Pulmonary artery endothelial cell (primary cell): ENCODE results near the gene SMCP. TPM values are rescaled to one million over a fixed set of nuclear protein-coding genes. Genes with fewer than 3 reads are reported as not detected.
A peak's percentile ranks its signal among the peaks of the same experiment; 100 is the strongest.

ENCODE experiments used
- DNase-seq: peaks from one replicate; pipeline ENCODE4 v3.0.0-alpha.2; 2011; ENCODE audit warnings: low read depth, low spot score
- total RNA-seq: library from RNA; depleted of rRNA; stranded (reverse); fragments of >200 nt; gene quantifications from 2 replicates; pipeline ENCODE4 v1.2.3, GENCODE V29; 2014

Gene SMCP, protein sequence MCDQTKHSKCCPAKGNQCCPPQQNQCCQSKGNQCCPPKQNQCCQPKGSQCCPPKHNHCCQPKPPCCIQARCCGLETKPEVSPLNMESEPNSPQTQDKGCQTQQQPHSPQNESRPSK
- total RNA-seq, result not detected in 2 replicates

DNA sequence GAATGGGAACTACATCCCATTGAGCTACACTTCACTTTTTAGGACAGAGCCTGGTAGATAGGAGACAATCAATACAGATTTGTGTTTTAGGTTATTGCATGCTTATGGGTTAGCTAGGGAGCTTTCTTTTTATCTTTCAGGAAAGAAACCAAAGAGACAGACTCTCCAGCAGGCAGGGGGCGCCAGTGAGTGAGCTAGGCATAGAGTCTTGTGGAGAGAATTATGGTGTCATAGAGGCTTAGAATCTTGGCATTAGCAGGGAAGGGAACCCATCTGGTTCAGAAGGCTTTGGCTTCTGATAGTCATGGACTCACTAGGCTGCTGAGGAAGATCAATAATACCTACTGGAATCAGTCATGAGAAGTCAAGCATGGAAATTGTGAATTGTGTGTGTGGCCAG, at the start of gene SMCP:
Gene SMCP, plus strand, starts transcription at position 281 of the 400 bp plus-strand sequence. CDS start 6,101 bp downstream, outside the sequence.
- DNase-seq, result no peak

DNA sequence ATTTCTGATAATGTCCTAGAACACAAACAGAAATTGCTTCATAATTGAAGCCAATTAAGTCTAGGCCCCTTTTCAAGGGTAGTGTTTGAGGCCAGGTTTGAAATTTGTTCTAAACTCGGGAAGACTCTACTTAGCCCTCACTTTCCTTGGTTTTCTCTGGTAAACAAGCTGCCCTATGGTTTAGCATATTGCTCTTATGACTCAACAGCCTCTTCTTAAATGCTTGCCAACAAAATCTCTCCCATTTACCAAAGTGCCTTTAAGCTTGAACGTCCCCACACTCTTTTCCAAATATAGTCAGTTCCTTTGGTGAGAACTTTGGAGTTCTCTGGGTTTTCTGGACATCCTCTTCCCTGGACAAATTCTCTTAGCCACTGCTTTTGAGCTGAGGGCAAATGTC, 41.3 kb upstream of the SMCP start:
- DNase-seq, result no peak

DNA sequence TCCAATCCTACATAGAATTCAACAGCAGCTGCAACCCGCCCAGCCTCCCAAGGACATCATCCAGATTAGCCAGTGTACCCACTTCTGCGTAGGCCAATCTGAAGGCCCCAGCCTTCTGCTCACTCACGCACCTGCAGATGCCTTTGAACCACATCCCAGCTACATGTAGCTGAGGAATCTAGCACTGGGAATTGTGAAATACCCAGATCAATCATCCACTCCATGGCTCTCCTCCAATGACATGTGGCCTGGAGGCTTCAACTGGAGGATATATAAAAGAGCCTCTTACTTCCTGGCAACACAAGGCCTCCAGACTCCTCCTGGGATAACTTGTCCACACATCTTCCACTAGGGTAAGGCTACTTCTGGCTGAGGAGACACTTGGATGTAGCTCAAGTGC, 35.6 kb upstream of the SMCP start, which contains the start of gene LCE6A:
Gene LCE6A, plus strand, starts transcription at position 301 of the 400 bp plus-strand sequence. CDS start 665 bp downstream, outside the sequence.
- DNase-seq, result no peak

DNA sequence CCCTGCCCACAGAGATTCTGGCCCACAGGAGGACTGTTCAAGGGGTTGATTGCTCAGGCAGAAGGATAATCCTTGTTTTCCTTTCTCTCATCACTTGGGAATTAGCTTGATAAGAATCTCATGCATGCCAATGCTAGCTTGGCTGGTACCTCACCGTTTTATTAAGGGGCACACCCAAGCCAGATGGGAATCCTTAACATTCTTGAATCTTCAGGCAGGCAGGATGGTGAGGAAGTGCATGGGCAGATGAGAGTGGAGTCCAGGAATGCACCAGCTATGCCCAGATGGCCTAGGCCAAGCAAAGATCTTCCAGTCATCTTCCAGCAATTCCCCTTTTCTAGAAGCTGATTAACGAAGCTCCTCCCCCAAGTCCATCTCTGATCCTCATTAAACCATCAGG, 22.5 kb upstream of the SMCP start:
- no peak for DNase-seq

DNA sequence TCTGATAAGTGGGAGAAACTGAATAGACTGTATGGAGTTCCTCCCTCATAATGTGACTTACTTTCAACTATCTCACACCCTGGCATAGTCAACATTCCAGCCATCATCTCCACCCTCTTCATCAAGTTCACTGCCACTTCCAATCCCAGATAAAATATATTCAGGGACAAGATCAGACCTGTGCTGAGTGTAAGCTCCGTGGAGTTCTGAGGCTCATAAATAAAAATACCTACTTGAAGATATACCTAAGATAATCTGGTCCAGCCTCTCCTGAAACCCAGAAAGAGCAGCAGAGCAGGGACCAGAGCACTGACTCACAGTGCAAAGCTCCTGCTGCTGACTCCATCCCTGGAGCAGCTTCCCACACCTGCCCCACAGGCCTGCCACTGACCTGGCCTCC, 20.1 kb upstream of the SMCP start:
- no peak for DNase-seq

DNA sequence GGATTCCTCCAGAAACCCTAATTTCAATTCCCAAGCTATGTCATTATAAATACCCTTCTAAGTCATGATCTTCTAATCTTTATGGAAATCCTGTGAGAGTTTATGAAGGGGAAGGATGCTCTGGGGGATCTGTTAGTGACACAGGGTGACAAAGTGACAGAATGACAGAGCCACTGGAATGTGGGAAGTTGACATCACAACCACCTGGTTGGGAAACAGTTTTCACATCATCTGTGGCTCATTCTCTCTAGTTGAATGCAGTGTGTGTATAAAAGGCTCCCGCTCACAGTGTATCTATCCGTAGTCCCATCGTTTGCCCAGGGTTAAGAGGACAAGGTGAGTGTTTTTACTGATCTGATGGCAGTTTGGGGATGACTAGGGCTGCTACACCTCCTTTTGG, 18.4 kb upstream of the SMCP start, which contains the start of gene LCE7A:
Gene LCE7A, plus strand, starts transcription at position 301 of the 400 bp plus-strand sequence. CDS start 702 bp downstream, outside the sequence.
- DNase-seq, result no peak

DNA sequence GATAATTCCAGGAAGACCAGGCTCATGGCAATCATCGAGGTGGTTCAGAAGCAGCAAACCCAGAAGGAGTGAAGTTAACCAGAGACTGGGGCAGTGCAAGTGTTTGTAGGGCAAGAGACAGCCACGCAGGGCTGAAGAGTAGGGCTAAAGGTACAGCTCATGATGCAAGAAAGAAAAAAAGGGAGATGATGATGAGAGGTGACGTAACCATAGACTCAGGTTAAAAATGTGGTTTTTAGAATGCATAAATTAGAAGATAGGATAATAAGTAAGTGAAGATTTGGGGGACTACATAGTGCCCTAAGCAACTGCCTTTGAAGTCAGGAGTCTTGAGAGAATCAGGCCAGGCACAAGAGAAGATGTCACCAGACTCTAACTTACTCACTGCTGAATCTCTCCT, 18.0 kb upstream of the SMCP start:
- no peak for DNase-seq

DNA sequence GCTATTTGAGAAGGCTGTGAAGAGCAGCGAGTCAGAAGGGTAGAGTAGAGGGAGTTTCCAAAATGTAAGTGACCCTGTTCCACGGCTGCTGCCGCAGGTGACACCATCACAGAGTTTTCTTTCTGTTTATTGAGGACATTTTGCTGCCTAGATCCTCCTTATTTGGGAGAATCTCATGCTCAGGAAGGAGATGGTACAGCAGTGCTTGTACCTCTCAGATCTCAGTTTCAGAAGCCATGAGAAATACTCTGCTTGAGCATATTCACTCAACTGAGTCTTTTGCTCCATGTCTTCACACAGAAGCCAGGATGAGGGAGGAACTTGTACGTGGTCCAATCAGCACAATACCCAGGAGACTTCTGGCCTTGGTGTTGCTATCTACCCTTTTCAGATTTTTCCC, 16.7 kb upstream of the SMCP start:
- DNase-seq, result no peak

DNA sequence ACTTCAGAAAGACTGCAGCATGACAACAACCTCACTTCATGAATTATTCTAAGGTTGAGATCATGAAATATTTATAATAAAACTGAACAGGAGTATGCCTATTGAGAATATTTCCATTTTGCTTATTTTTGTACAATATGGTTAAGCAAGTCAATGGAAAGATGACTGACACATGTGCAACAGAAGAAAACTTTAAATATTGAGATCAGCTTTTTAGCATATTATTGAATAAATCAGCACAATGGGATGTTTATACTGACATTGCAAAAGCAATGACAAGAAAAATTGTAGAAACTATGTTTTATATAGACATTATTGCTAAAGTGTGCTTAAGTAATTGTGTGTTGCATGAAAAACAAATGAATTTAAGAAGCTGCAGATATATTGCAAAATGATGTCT, 13.7 kb upstream of the SMCP start:
- no peak for DNase-seq

DNA sequence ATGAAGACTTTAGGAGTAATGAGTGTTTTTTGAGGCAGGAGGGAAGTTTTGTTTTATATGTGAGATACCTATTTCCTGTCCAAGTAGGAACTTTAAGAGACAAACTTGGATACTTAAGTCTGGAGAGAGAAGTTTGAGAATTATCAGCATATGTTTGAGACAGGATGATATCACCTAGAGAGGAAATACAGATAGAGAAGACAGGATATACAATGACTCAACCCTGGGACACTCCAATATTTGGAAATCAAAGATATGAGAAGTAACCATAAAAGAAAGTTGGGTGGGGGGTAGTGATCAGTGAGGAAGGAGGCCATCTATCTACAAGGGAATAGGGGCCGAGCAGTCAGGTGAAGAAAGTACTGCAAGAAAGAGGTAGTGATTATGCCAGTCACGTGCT, 11.8 kb upstream of the SMCP start:
- no peak for DNase-seq

DNA sequence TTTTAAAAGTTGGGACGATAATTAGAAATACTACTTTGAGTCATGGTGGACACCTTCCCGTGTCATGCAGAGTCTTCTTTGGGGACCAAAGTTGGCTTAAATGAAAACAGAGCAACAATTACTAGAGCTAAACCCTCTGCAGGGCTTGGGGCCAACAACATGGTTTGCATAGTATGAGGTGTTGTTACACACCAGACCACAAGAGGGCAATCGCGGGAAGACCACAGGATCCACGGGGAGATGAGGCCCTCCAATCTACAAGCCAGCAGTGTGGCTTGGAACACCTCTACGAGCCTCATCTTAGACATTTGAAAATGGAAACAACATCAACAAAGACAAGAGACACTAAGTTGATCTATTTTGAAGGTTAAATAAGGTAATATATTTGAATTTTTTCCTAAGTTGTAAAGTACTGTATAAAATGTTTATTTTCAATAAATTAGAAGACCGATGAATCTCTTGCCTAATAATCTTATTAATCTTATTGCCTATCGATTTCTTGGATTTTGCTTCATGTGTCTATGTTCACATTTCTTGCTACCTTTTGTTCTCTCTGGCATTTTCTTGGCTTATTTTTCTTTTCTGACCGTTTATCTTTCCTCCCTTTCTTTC, 8.2 kb upstream of the SMCP start:
- peak; percentile 5 for DNase-seq

DNA sequence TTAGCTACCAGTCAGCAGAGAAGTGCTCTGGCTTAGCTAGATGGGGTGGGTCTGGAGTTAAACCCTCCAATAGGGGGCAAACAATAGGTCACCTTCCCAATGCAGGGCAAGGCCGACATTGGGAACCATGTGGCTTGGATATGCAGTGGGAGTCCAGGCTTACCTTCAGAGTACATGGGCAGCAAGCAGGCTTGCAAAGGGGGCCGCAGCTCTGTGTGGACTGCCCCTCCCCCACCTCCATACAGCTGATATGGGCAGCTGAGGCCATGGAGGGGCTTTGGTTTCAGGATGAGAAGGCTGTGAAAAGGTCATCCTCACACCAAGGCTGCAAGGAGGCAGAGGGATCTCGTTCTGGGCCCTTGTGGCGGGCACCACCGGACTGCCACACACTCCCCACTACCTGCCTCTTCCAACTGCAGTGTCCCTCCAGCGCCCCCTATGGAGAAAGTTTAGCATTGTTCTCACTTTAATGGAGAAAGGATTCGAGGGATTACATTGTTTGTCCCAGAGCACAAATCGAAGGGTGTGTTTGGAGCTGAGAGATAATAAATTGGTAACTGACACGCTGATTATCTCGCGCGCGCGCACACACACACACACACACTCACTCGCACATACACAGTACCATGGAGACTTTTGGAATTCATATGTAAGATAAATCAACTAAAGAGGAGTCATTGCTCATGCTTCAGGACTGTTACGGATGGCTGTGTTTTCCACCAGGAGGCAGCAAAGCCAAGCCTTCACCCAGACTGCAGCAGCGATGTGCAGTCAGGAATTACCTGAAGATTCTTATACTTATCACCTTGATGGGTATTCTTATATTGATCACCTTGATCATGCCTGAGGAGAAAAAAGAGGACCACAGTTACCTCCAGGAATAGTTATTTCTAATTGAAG, 7.0 kb upstream of the SMCP start:
- no peak for DNase-seq

DNA sequence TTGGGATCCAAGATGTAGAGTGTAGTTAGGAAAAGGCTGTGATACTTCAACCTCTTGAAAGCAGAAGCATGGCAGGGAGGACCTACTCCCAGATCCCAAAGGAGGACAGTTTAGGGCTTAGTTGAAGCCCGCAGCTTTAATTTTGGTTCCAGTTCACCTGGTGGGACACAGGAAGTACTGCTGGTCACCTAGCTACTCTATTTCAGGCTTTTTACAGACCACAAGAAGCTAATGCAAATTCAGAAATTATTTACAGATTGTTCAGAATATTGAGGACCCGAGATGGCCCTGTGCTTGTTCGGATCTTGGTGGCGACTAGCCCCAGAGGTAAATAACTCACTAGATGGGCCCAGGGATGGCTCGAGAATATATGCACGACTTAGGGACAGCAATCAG, 6.4 kb upstream of the SMCP start:
- DNase-seq, result no peak

DNA sequence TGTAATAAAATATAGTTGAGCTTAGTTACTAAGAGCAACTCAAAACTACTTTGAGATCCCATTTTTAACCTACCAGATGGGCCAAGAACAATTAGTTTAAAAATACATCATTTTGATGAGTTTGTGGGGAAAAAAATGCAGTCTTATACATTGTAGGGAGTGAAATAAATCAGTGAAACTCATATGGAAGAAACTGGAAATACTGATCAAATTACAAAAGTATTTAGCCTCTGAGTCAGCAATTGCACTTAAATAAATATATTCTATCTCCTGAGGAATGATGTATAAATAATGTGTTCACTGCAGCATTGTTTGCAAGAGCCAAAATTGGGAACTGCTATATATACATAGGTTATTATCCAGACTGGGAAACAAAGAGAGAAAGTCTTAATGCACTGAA, 4.6 kb upstream of the SMCP start:
- no peak for DNase-seq

DNA sequence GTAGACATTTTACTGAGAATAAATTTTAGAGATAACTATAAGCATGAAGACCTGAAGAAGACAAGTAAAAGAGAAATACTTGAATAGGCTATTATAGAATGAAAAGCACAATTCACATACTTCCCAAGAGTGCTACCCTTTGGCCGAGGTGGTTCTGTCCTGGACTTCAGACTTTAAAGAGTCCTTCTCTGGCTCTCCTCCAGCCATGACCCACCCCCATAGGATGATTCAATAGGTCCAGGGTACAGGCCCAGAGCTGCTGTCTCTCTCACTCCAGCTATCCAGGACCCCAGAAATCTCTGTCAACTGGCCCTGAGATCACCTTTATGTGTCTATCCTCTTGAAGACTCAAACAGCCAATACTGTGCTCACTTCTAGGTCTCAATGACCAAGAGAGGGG, 1.3 kb upstream of the SMCP start:
- DNase-seq, result no peak

DNA sequence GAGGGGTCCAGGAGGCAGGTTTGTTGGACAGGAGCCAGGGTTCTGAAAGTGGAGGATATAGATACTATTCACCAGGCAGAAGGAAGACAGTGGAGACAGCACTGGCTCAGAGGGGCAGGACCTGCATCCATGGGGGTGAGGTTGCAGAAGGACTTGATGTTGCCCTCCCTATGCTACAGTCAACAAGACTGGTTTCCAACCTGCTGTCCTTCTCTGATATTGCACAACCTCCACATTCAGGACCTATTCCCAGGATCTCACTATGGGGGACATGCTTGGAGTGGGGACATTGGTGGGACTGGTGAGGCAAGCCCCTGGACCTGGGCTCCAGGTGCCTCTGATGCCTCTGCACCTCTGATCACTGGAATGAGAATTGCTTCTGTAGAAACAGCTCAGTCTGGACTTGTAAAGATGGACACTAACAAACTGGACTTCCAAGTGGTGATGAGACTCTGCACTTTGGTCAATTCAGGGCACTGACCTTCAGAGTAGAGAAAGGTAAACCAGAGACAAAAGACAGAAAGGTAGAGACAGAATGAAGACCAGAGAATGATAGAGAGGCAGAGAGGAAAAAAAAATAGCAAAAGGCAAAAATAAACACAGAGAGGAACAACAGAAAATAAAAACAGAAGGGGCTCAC, 1.6 kb downstream of the SMCP start:
- no peak for DNase-seq

DNA sequence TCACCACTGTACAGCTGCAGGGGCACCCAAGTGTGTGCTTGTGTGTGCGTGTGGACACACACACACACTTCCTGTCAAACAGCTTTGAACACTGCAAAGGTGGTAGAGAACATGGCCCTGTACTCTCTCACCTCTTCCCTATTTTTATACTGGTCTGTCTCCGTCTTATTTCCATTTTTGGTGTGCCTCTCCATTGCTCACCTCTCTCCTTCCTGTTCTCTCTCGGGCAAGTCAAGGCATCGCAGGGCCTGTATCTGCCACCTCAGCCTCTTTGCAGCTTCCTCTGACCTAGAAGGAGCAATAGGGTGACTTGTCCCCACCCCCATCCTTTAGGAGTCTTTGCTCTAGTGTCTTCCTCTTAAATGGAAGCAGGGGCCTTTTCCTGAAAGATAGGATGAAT, 2.2 kb downstream of the SMCP start:
- DNase-seq, result no peak

DNA sequence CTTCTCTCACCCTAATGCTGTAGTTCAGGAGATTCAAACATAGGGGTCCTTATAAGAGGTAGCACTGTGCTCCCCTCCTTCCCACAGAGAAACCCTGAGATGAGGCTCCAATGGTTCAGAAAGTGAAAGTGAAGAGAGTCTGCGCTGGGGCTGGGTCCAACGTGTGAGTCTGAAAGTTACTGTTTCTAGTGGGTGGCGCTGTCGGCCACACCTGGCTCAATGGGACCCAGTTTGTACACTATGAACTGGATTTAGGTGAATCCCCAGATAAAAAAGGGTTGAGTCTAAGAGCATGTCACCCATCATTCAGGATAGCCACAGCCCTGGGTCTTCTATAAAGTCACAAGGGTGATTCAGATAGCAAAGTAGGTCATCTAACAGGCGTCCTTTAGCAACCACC, 2.8 kb downstream of the SMCP start:
- DNase-seq, result no peak

DNA sequence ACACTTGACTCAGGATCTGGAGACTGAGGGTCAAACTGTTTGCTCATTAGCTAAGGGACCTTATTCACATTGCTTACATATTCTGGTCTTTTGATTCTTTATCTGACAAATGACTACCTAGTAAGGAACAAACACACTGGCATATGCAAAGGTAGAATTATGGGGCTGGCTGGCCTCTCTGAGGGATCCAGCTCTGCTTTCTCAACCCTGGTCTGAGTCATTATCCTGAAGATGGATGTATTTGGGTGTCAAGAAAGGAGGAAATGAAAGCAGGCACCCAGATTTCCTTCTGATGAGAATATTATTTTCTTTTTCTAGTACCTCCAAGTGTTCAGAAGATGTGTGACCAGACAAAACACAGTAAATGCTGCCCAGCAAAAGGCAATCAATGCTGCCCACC, 6.0 kb downstream of the SMCP start:
- DNase-seq, result no peak

DNA sequence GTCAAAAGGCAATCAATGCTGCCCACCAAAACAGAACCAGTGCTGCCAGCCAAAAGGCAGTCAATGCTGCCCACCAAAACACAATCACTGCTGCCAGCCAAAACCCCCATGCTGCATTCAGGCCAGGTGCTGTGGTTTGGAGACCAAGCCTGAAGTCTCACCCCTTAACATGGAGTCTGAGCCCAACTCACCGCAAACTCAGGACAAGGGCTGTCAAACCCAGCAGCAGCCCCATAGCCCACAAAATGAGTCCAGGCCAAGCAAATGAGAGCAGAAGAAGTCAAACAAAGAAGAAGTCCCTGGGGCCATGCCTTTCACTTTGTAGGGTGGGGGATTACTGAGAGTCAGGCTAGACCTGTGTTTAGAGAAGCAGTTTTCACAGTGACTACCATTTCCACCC, 6.4 kb downstream of the SMCP start:
- no peak for DNase-seq

DNA sequence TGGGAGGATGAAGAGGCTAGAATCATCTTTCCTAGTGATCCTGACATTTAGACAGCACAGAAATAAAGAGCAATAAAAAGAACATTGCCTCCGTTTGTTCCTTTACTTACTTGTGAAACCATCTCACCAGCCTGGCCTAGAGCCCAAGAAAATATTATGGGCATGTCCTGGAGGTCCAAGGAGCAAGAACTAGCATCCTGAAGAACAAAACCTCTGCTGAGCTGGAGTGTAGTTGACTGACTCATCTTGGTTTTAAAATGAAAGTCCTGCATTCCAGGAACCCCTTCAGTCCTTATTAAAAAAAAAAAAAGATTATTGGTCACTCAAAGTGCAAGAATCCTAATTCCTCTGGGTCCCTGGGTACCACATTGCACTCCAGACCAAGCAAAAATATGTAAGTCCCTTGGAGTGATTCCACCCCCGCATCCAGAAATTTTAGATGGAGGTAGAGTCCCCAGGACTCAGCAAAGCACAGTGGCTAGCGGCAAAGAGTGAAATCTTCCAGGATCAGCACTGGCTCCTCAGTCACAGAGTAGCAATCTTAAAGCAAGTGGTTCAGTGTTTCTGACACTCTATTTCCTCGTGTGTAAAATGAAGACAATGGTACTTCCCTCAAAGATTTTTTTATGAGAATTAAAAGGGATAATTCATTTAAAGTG, 7.0 kb downstream of the SMCP start:
- DNase-seq, result no peak

DNA sequence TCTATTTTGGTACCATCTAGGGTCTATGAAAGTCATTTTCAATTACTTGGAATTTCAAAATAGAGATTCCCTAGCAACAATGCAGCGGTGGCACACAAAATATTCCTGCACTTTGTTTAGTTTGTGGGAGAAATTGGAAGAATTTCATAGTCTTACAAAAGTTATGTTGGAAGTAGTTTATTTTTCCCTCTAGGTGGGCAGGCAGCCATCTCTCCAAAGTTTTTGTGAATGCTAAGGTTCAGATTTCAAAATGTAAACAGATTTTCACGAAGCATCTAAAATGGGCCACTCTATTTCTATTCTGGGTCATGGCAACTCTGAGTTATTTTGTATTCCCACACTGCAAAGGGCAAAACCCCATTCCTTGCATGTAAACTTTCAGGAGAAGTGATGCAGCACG, 8.0 kb downstream of the SMCP start:
- DNase-seq, result no peak
